GM23338 (cell line): Measurements from ENCODE around the gene SLIT1. TPM values are rescaled to one million over a fixed set of nuclear protein-coding genes. Genes with fewer than 3 reads are reported as not detected.

Experiments
- CREB1 ChIP-seq: fragments of 250-450 bp; sonication (Bioruptor Pico); IDR thresholded peaks from 2 replicates; pipeline ENCODE4 v1.5.0; 2020; ENCODE audit warnings: low read depth, mild to moderate bottlenecking, moderate library complexity
- CTCF ChIP-seq, 2 experiments: fragments of 200-600 bp in 1 of 2; sonication (generic) in 1 of 2; conservative IDR thresholded peaks; 2 replicates each; pipeline versions ENCODE4 v1.5.1 to v1.6.1; 2016 to 2017; ENCODE audit warnings: antibody characterized with exemption in 2 of 2, low read depth in 2 of 2, mild to moderate bottlenecking in 2 of 2, moderate library complexity in 1 of 2
- ETS1 ChIP-seq: IDR thresholded peaks from 2 replicates; pipeline ENCODE4 v1.6.1; 2016; ENCODE audit warnings: antibody characterized with exemption
- NANOG ChIP-seq: IDR thresholded peaks from 2 replicates; pipeline ENCODE4 v1.6.1; 2016; ENCODE audit warnings: antibody characterized with exemption, borderline replicate concordance
- POLR2AphosphoS5 ChIP-seq: IDR thresholded peaks from 2 replicates; pipeline ENCODE4 v1.6.1; 2016; ENCODE audit warnings: antibody characterized with exemption, low read depth
- REST ChIP-seq: IDR thresholded peaks from one replicate; pipeline ENCODE4 v1.6.1; 2018; ENCODE audit warnings: antibody characterized with exemption; ENCODE audit not compliant: unreplicated experiment
- STAT1 ChIP-seq: IDR thresholded peaks from one replicate; pipeline ENCODE4 v1.6.1; 2016; ENCODE audit warnings: antibody characterized with exemption; ENCODE audit not compliant: unreplicated experiment
- ZNF114 ChIP-seq: fragments of 250-450 bp; sonication (Bioruptor Pico); IDR thresholded peaks from 2 replicates; pipeline ENCODE4 v1.5.0; 2020; ENCODE audit warnings: mild to moderate bottlenecking, moderate library complexity
- ZNF462 ChIP-seq: fragments of 250-450 bp; sonication (Bioruptor Pico); IDR thresholded peaks from 2 replicates; pipeline ENCODE4 v1.5.0; 2020; ENCODE audit warnings: mild to moderate bottlenecking, moderate library complexity
- polyA plus RNA-seq: library from polyadenylated mRNA; unstranded; fragments of >200 nt; fragmentation: Nextera tagmentation; extraction: Ambion mirVana; gene quantifications from 2 replicates; pipeline ENCODE4 v1.2.1, GENCODE V29; 2016
- total RNA-seq: library from RNA; depleted of rRNA; stranded (reverse); fragments of >200 nt; shearing (Covaris generic); gene quantifications from 2 replicates; pipeline ENCODE4 v1.2.3, GENCODE V29; 2014

The SLIT1 gene
- total and polyA plus RNA-seq, 2 experiments from 2014 or later = 0.76 to 1.7 TPM

GRCh38 chr10:97090035-97090434, 95.7 kb downstream of the SLIT1 start (continued):
- no peak for TF ChIP-seq ZNF462 (CRISPR knock-in tag)
- no peak for TF ChIP-seq ETS1
- TF ChIP-seq STAT1 = no peak
- TF ChIP-seq ZNF114 (CRISPR knock-in tag) = no peak
- no peak for TF ChIP-seq CREB1
- no peak for TF ChIP-seq REST
- no peak for TF ChIP-seq POLR2AphosphoS5
- TF ChIP-seq NANOG = no peak
- no peak for TF ChIP-seq CTCF (conservative IDR thresholded peaks at IDR 0.05; ENCODE audit: low read depth in 2 of 2)
